Measurements from ENCODE around the gene FOXK1. TPM values are rescaled to one million over a fixed set of nuclear protein-coding genes. Genes with fewer than 3 reads are reported as not detected.

FOXK1 gene
- total and polyA plus RNA-seq, 2 of the 13 experiments (the other 11 are each of a cell fraction or from before 2014, with no cell fraction given) = 4.6 to 8.8 TPM

GRCh38 chr7:4689151-4689550 lies 7.1 kb downstream of the FOXK1 start:
- peaks cover 91% of the 10 kb centered on the region for H3K79me2 ChIP-seq (ENCODE audit: insufficient read depth, low read length)
- no peak for DNase-seq (ENCODE audit: low spot score)
- peaks cover 1 to 27% of the 10 kb centered on the region in 2 experiments; a peak in 4 of 5 replicates for H3K36me3 ChIP-seq (replicated peaks in 1 of 2; ENCODE audit: control insufficient read depth in 1 of 2, insufficient read depth in 2 of 2, low read length in 2 of 2)
- in situ Hi-C loops (cut with HindIII; ENCODE audit: extremely low pct_ligation_motif_present, low pct_unique_long_range_greater_than_20kb) = no loop called here
- no peak overlapping the region for H3K4me3 ChIP-seq (replicated peaks in 1 of 3; ENCODE audit: insufficient read depth in 1 of 3, low read depth in 2 of 3, low read length in 3 of 3)
- no peaks in the 10 kb centered on the region for H3K9me3 ChIP-seq (ENCODE audit: low read length)
- H3K4me2 ChIP-seq (ENCODE audit: low read depth, low read length) = no peak overlapping the region
- ChIA-PET POLR2A (no interaction called here), CTCF (ENCODE audit: low intra/inter-chr PET ratio, low total read pairs) (no interaction called here)
- peaks cover 65% of the 10 kb centered on the region for H3K4me1 ChIP-seq (ENCODE audit: insufficient read depth, low read length)
- H4K20me1 ChIP-seq (ENCODE audit: insufficient read depth, low read length) = peaks cover 68% of the 10 kb centered on the region
- no peaks in the 10 kb centered on the region for H3K27me3 ChIP-seq (ENCODE audit: control insufficient read depth in 1 of 2, insufficient read depth in 2 of 2, low read length in 2 of 2)
- H2AFZ ChIP-seq (ENCODE audit: low read length) = no peak overlapping the region
- no peak for ATAC-seq
- no peak overlapping the region for H3K9ac ChIP-seq (ENCODE audit: insufficient read depth, low read depth, low read length)
- no TSS peak for BruUV-seq (replicated peaks)
- intact Hi-C loops (cut with micrococcal nuclease; ENCODE audit: unreplicated experiment) = no loop called here
- WGBS (ENCODE audit: low lambda C conversion rate) = 81% methylated on average over 9 of the region's 12 CpGs
- no peak overlapping the region for H3K27ac ChIP-seq (ENCODE audit: extremely low read length, insufficient read depth, low read length)
- no peak for FAIRE-seq
- TF ChIP-seq ZNF556 (CRISPR knock-in tag; IDR thresholded peaks at IDR 0.05; ENCODE audit: borderline replicate concordance) (no peak), HNF1B (CRISPR knock-in tag; IDR thresholded peaks at IDR 0.05) (no peak), SRSF9 (IDR thresholded peaks at IDR 0.05; ENCODE audit: borderline replicate concordance, insufficient read depth, low read depth, low read length, poor library complexity, severe bottlenecking) (no peak), ZNF570 (CRISPR knock-in tag; IDR thresholded peaks at IDR 0.05; ENCODE audit: borderline replicate concordance) (no peak), POLR2AphosphoS5 (IDR thresholded peaks at IDR 0.05; ENCODE audit: low read depth, low read length) (no peak), ZNF605 (CRISPR knock-in tag; IDR thresholded peaks at IDR 0.05) (no peak), AKNA (CRISPR knock-in tag; IDR thresholded peaks at IDR 0.05; ENCODE audit: borderline replicate concordance) (no peak), SMARCC2 (IDR thresholded peaks at IDR 0.05) (no peak), ZNF530 (CRISPR knock-in tag; IDR thresholded peaks at IDR 0.05; ENCODE audit: low read depth) (no peak), ZNF772 (CRISPR knock-in tag; IDR thresholded peaks at IDR 0.05) (no peak), ZNF784 (CRISPR knock-in tag; IDR thresholded peaks at IDR 0.05; ENCODE audit: borderline replicate concordance) (no peak), HMGXB3 (CRISPR knock-in tag; IDR thresholded peaks at IDR 0.05; ENCODE audit: borderline replicate concordance) (no peak), ZNF572 (CRISPR knock-in tag; IDR thresholded peaks at IDR 0.05) (no peak), RFX1 (IDR thresholded peaks at IDR 0.05) (no peak)

Measured in HepG2 (cell line).